GM19099 (cell line): ENCODE measurements around the gene RHPN2.

ENCODE experiments used
- POLR2A ChIP-seq: IDR thresholded peaks from 3 replicates; pipeline ENCODE4 v1.6.1; 2011; ENCODE audit warnings: low read depth; ENCODE audit not compliant: insufficient read length; ENCODE audit errors: extremely low read depth

The RHPN2 gene

DNA sequence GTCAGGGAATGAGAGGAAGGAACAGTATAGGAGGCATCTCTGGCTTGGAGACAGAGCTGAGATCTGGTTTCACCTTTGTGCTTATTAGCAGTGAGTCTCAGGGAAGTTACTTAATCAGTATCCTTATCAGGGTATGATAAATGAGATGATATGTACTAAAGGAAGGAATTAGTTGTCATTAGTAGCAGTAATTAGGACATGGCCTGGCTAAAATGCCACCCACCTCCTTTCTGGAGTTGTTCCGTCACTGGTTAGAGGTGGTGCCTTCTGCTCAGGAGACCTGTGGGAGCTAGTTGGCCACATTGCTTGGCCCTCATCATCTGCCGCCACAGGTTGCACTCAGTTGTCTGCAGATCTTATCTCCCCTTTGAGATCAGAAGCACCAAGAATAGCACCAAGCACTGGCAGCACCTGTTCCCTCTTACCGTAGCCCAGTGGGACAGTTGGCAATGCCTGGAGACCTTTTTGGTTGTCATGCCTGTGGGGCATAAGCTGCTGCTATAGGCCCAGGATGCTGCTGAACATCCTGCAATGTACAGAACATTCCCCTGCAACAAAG lies 21.0 kb upstream of the RHPN2 start:
- no peak for TF ChIP-seq POLR2A

DNA sequence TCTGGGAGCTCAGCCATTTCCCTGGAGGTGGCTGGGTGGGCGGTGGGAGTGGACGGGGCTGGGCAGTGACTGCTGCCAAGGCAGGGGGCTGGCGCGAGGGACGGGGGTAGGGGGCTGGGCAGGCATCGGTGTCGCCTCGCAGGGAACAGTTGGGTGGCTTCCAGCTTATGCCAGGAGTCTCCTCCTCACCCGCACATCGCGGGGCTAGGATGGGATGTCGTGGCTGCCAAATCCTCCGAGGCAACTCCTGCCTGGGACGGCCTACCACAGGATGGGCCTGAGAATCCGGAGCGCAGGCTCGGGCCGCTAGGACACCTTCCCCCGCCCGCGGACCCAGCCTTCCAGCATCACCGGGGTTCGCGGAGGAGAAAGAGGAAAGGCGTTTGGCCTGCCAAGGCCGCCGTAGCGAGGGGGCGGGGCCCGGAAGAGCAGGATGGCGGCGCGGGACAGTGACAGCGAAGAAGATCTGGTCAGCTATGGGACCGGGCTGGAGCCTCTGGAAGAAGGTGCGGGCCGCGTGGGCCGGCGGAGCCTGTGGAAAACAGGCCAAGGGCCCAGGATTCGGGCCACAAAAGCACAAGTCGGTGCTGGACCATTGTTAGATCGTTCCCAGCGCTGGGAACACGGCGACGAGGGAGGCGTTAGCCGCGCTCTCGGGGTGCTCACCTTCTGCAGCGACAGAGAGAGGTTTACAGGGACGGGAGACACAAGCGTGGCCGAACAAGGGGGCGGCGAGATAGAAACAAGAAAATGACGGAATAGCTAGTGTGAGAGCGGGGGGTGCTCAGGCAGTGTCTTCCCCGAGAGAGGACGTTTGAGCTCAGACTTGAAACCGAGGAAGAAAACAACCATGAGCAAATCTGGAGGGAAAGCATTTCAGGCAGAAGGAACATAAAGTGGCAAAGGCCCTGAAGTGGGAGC lies 16.3 kb upstream of the RHPN2 start, which contains the start of gene GPATCH1:
Gene GPATCH1 (plus strand): TSS at position 421 of the 921 bp plus-strand sequence. CDS start 13 bp downstream, at position 434.
- peak; percentile 83 for TF ChIP-seq POLR2A

DNA sequence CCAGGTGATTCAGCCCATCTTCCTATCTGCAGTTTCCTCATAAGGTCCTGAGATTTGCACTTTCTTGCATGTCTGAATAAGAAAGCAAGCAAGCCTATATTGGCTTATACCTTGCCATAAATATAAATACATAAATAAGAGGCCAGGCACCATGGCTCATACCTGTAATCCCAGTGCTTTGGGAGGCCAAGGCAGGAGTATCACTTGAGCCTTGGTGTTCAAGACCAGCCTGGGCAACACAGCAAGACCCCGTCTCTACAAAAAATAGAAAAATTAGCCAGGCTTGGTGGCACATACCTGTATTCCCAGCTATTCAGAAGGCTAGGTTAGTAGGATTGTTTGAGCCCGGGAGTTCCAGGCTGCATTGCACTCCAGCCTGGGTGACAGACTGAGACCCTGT lies 10.8 kb upstream of the RHPN2 start:
- no peak for TF ChIP-seq POLR2A

- no peak for TF ChIP-seq POLR2A
Observed at GRCh38 chr19:33071887-33072286, 7.2 kb upstream of the RHPN2 start.

DNA sequence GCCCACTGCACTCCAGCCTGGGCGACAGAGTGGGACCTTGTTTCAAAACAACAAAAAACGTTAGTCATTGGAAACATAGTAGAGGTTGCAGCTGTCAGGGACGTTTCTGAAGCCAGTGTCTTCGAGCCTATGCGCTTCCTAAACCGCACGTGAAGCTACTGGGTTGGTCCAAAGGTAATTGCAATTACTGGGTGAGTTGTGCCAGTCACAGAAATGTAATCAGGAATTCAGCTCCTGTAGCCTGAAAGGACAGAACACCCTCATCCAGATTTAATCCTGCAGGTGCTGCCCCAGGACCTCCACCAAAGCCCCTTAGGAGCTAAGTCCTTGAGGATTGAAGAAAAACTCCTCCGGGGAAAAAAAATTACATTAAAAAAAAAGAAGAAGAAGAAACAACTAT lies 2.4 kb upstream of the RHPN2 start:
- TF ChIP-seq POLR2A: no peak

GRCh38 chr19:33066543-33066942 lies 1.9 kb upstream of the RHPN2 start:
- TF ChIP-seq POLR2A: no peak

DNA sequence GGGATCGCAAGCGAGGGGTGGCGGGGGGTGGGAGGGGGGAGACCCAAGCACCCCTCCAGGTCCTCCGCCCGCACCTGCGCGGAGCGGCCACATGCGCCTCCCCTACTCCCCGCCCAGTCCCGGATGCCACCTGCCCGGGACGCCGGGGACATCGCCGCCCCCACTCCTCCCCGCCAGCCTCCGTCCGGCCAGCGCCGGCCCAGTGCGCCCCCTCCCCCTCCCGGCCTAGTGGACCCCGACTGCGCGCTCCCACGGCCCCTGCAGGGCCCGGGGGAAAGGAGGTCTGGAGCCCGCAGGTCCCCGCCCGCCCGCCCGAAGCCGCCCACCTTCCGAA lies 263 bp downstream of the RHPN2 start:
- no peak for TF ChIP-seq POLR2A

GRCh38 chr19:33063753-33064457 lies 783 bp downstream of the RHPN2 start:
- TF ChIP-seq POLR2A: no peak

- no peak for TF ChIP-seq POLR2A
Observed at GRCh38 chr19:33063356-33063752, 1.3 kb downstream of the RHPN2 start.

- TF ChIP-seq POLR2A: no peak
Observed at GRCh38 chr19:33062902-33063301, 1.8 kb downstream of the RHPN2 start.

DNA sequence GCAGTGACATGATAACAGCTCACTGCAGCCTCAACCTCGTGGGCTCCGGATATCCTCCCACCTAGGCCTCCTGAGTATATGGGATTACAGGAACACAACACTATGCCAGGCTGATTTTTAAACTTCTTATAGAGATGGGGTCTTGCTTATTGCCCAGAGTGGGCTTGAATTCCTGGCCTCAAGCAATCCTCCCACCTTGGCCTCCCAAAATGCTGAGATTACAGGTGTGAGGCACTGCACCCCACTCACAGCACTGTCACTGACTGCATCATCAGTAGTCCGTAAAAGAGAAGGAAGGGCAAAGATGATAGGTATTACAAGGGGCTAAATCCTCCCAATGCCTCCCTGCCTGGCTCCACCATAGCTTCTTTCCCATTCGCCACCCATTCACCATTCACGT lies 4.1 kb downstream of the RHPN2 start:
- TF ChIP-seq POLR2A: no peak

GRCh38 chr19:33055718-33056117 lies 9.0 kb downstream of the RHPN2 start:
- TF ChIP-seq POLR2A: no peak

- no peak for TF ChIP-seq POLR2A
Observed at GRCh38 chr19:33054623-33055022, 10.1 kb downstream of the RHPN2 start.

DNA sequence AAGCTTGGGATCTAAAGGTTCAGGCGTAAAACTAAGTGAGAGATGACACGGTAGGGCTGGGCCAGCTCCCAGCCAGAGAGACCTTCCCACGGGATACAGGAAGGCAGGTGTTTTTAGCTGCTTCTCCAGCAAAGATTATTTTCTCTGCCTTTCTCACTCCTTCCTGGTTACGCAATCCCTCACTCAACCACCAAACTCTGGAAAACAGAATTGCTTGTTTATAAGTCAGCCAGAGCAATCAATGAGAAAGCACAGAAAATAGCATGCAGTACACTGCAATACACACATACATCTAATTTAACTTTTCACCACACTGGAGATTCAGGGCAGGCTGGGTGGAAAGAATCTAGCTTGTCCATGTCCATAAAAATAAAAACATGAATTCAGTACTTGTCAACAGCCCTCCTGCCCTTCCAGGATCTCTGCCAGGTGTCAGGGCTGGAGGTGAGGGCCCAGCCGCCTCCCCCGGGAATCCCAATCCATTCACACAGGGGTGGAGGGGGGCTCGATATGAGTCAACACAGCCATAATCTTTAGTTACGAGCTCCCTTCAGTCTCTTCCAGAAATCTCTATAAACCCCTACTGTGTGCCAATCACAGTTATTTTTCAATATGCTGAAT lies 12.2 kb downstream of the RHPN2 start:
- TF ChIP-seq POLR2A: no peak

- no peak for TF ChIP-seq POLR2A
Observed at GRCh38 chr19:33050110-33050509, 14.6 kb downstream of the RHPN2 start.
